IMR-90 (cell line): Measurements from ENCODE around the gene OXSR1. TPM values are rescaled to one million over a fixed set of nuclear protein-coding genes. Genes with fewer than 3 reads are reported as not detected.

ENCODE experiments used
- ATAC-seq: fragments of 200-7000 bp; cut with Tn5 transposase; 2 replicates; pipeline ENCODE4 v1.9.1; 2020; ENCODE audit warnings: low read depth, mild to moderate bottlenecking, moderate library complexity
- BruUV-seq: library from RNA; stranded (reverse); fragments of 400-500 nt; replicated peaks from 2 replicates; lab custom pipeline; 2021; lab: Mats Ljungman, UMichigan
- CTCF ChIA-PET: fragments of 300-600 bp; formaldehyde crosslinking; extraction: SDS; loops from one replicate; lab custom pipeline; 2021; ENCODE audit warnings: antibody characterized with exemption; lab: Yijun Ruan, JAX
- POLR2A ChIA-PET: fragments of 300-600 bp; sonication (Branson Sonifier 250); formaldehyde crosslinking; loops from one replicate; lab custom pipeline; 2022; ENCODE audit warnings: antibody characterized with exemption; ENCODE audit not compliant: unreplicated experiment; lab: Charles Lee
- DNase-seq: peaks from one replicate; pipeline ENCODE4 v3.0.0; 2013
- H2AFZ ChIP-seq: replicated peaks from 2 replicates; pipeline ENCODE3; 2013; ENCODE audit warnings: low read length, mild to moderate bottlenecking; ENCODE audit not compliant: poor library complexity
- H2AK5ac ChIP-seq: 2 replicates; pipeline ENCODE4 v1.6.1; 2013; ENCODE audit warnings: low read depth, low read length, inconsistent platforms
- H2AK9ac ChIP-seq: replicated peaks from 2 replicates; pipeline ENCODE3; 2013; ENCODE audit warnings: mild to moderate bottlenecking, low read depth, low read length, moderate library complexity; ENCODE audit not compliant: poor library complexity
- H2BK120ac ChIP-seq: 2 replicates; pipeline ENCODE4 v1.6.1; 2013; ENCODE audit warnings: low read depth, low read length, inconsistent platforms
- H2BK15ac ChIP-seq: 3 replicates; pipeline ENCODE4 v1.6.1; 2013; ENCODE audit warnings: low read depth, low read length, inconsistent platforms
- H2BK20ac ChIP-seq: 2 replicates; pipeline ENCODE4 v1.6.1; 2013; ENCODE audit warnings: low read depth, mild to moderate bottlenecking, inconsistent platforms, low read length, moderate library complexity
- H2BK5ac ChIP-seq: 2 replicates; pipeline ENCODE4 v1.6.1; 2013; ENCODE audit warnings: mild to moderate bottlenecking, low read depth, low read length, inconsistent platforms; ENCODE audit not compliant: poor library complexity, severe bottlenecking
- H3K14ac ChIP-seq: replicated peaks from 2 replicates; pipeline ENCODE4 v1.6.1; 2013; ENCODE audit warnings: low read depth, low read length, inconsistent platforms
- H3K18ac ChIP-seq: 2 replicates; pipeline ENCODE4 v1.6.1; 2013; ENCODE audit warnings: low read depth, low read length, control low read depth
- H3K23ac ChIP-seq: 2 replicates; pipeline ENCODE4 v1.6.1; 2013; ENCODE audit warnings: low read depth, low read length, inconsistent platforms
- H3K27ac ChIP-seq: 2 replicates; pipeline ENCODE4 v1.5.1; 2013; ENCODE audit warnings: mild to moderate bottlenecking, control low read depth, low read length; ENCODE audit not compliant: insufficient read depth
- H3K27me3 ChIP-seq: 2 replicates; pipeline ENCODE4 v1.6.1; 2013; ENCODE audit warnings: low read length; ENCODE audit not compliant: control insufficient read depth, insufficient read depth
- H3K36me3 ChIP-seq: 2 replicates; pipeline ENCODE4 v1.6.1; 2013; ENCODE audit warnings: low read length, mixed read lengths; ENCODE audit not compliant: control insufficient read depth, insufficient read depth
- H3K4ac ChIP-seq: 2 replicates; pipeline ENCODE4 v1.6.1; 2013; ENCODE audit warnings: low read depth, low read length, inconsistent platforms
- H3K4me1 ChIP-seq: 2 replicates; pipeline ENCODE4 v1.6.1; 2013; ENCODE audit warnings: low read length, mixed read lengths; ENCODE audit not compliant: control insufficient read depth, insufficient read depth
- H3K4me2 ChIP-seq: 2 replicates; pipeline ENCODE4 v1.6.1; 2013; ENCODE audit warnings: low read depth, mild to moderate bottlenecking, control low read depth, low read length, moderate library complexity
- H3K4me3 ChIP-seq: 2 replicates; pipeline ENCODE4 v1.5.1; 2013; ENCODE audit warnings: low read depth, mild to moderate bottlenecking, control low read depth, low read length, moderate library complexity; ENCODE audit not compliant: insufficient read depth
- H3K56ac ChIP-seq: 2 replicates; pipeline ENCODE4 v1.6.1; 2013; ENCODE audit warnings: low read length, inconsistent platforms; ENCODE audit not compliant: insufficient read depth; ENCODE audit errors: extremely low read depth
- H3K79me1 ChIP-seq, 2 experiments: 2 replicates each; pipeline ENCODE4 v1.6.1; 2013; ENCODE audit warnings: low read length in 2 of 2, inconsistent platforms in 1 of 2, low read depth in 1 of 2
- H3K9ac ChIP-seq: 2 replicates; pipeline ENCODE4 v1.6.1; 2013; ENCODE audit warnings: low read depth, low read length, control low read depth
- H3K9me1 ChIP-seq: 2 replicates; pipeline ENCODE4 v1.6.1; 2013; ENCODE audit warnings: low read length, inconsistent platforms; ENCODE audit not compliant: insufficient read depth
- H3K9me3 ChIP-seq: 2 replicates; pipeline ENCODE4 v1.6.1; 2013; ENCODE audit warnings: low read length; ENCODE audit not compliant: control insufficient read depth, insufficient read depth
- H4K20me1 ChIP-seq: 2 replicates; pipeline ENCODE4 v1.6.1; 2013; ENCODE audit warnings: low read length, inconsistent platforms; ENCODE audit not compliant: insufficient read depth
- H4K5ac ChIP-seq: 2 replicates; pipeline ENCODE4 v1.6.1; 2013; ENCODE audit warnings: mild to moderate bottlenecking, low read depth, low read length, control low read depth
- H4K8ac ChIP-seq, 2 experiments: 2 replicates each; pipeline ENCODE4 v1.6.1; 2013; ENCODE audit warnings: low read depth in 2 of 2, low read length in 2 of 2, control low read depth in 1 of 2, inconsistent platforms in 1 of 2
- H4K91ac ChIP-seq: 2 replicates; pipeline ENCODE4 v1.6.1; 2013; ENCODE audit warnings: low read depth, low read length, inconsistent platforms; ENCODE audit not compliant: insufficient read depth
- BHLHE40 ChIP-seq: fragments of 150-350 bp; IDR thresholded peaks from 2 replicates; pipeline ENCODE4 v1.6.1; 2016; ENCODE audit warnings: mild to moderate bottlenecking, low read depth, low read length
- CEBPB ChIP-seq: IDR thresholded peaks from 2 replicates; pipeline ENCODE4 v1.6.1; 2012; ENCODE audit warnings: low read depth, low read length, improper control_type of control experiment
- CHD1 ChIP-seq: IDR thresholded peaks from 2 replicates; pipeline ENCODE4 v1.6.1; 2012; ENCODE audit warnings: low read depth, low read length, improper control_type of control experiment
- CTCF ChIP-seq: conservative IDR thresholded peaks from 2 replicates; pipeline ENCODE4 v1.5.1; 2012; ENCODE audit warnings: mild to moderate bottlenecking, low read depth, low read length, improper control_type of control experiment
- FOS ChIP-seq: fragments of 150-350 bp; IDR thresholded peaks from 2 replicates; pipeline ENCODE4 v1.6.1; 2016; ENCODE audit warnings: low read depth, low read length
- MAFK ChIP-seq: IDR thresholded peaks from 2 replicates; pipeline ENCODE4 v1.6.1; 2012; ENCODE audit warnings: low read depth, low read length, improper control_type of control experiment
- MAZ ChIP-seq: IDR thresholded peaks from 2 replicates; pipeline ENCODE4 v1.6.1; 2012; ENCODE audit warnings: low read depth, mild to moderate bottlenecking, low read length, improper control_type of control experiment, moderate library complexity, borderline replicate concordance
- NFE2L2 ChIP-seq: fragments of 150-350 bp; IDR thresholded peaks from 2 replicates; pipeline ENCODE4 v1.6.1; 2016; ENCODE audit warnings: low read depth, mild to moderate bottlenecking, low read length
- POLR2A ChIP-seq: IDR thresholded peaks from 2 replicates; pipeline ENCODE4 v1.6.1; 2012; ENCODE audit warnings: mild to moderate bottlenecking, low read depth, low read length
- RCOR1 ChIP-seq: IDR thresholded peaks from 2 replicates; pipeline ENCODE4 v1.6.1; 2012; ENCODE audit warnings: mild to moderate bottlenecking, low read length, improper control_type of control experiment; ENCODE audit not compliant: insufficient replicate concordance
- RFX5 ChIP-seq: IDR thresholded peaks from 2 replicates; pipeline ENCODE4 v1.8.0; 2012; ENCODE audit warnings: low read depth, mild to moderate bottlenecking, low read length, moderate library complexity
- SMC3 ChIP-seq: fragments of 150-350 bp; IDR thresholded peaks from 2 replicates; pipeline ENCODE4 v1.6.1; 2016; ENCODE audit warnings: low read depth, mild to moderate bottlenecking, antibody characterized with exemption, low read length, moderate library complexity
- USF2 ChIP-seq: fragments of 150-350 bp; IDR thresholded peaks from 2 replicates; pipeline ENCODE4 v1.6.1; 2017; ENCODE audit warnings: mild to moderate bottlenecking, antibody characterized with exemption, low read length, low read depth
- WGBS, 2 experiments: methylation state at CpG; one replicate each; pipeline versions ENCODE4 v1.1.5 to v1.1.7; 2013; ENCODE audit warnings: missing lambda C conversion rate in 2 of 2; ENCODE audit not compliant: insufficient read length in 1 of 2; ENCODE audit errors: extremely low coverage in 2 of 2; 5-methylcytosine and 5-hydroxymethylcytosine counted together
- dilution Hi-C: fragments of 300-500 bp; cut with HindIII; formaldehyde crosslinking; loops from one replicate; pipeline ENCODE4 v1.14.3; 2018; ENCODE audit warnings: low sequenced_read_pairs; ENCODE audit not compliant: unreplicated experiment
- in situ Hi-C: fragments of 300-500 bp; cut with MboI; formaldehyde crosslinking; loops from 3 replicates; pipeline ENCODE4 v1.14.3; 2019; ENCODE audit warnings: low sequenced_read_pairs, inconsistent platforms, mixed read lengths
- intact Hi-C: fragments of 100-400 bp; cut with micrococcal nuclease; formaldehyde crosslinking; loops from 2 replicates; pipeline ENCODE4 v1.10.0; 2022
- polyA plus RNA-seq, 3 experiments: library from polyadenylated mRNA; depleted of rRNA; stranded (reverse); fragments of >200 nt; gene quantifications; 2 replicates each; pipeline ENCODE4 v1.2.3, GENCODE V29; 2012; ENCODE audit warnings: low replicate concordance in 1 of 3
- total RNA-seq: library from RNA; depleted of rRNA; stranded (reverse); fragments of >200 nt; gene quantifications from 2 replicates; pipeline ENCODE4 v1.2.3, GENCODE V29; 2012
- TF ChIP-seq, protein P1 (sequence below): fragments of 150-350 bp; IDR thresholded peaks from 2 replicates; pipeline ENCODE4 v1.6.1; 2016; ENCODE audit warnings: low read depth, mild to moderate bottlenecking, low read length, moderate library complexity, borderline replicate concordance

Gene OXSR1
- total and polyA plus RNA-seq, 2 of the 4 experiments (the other 2 are of a cell fraction) = 32.9 to 37.6 TPM

DNA sequence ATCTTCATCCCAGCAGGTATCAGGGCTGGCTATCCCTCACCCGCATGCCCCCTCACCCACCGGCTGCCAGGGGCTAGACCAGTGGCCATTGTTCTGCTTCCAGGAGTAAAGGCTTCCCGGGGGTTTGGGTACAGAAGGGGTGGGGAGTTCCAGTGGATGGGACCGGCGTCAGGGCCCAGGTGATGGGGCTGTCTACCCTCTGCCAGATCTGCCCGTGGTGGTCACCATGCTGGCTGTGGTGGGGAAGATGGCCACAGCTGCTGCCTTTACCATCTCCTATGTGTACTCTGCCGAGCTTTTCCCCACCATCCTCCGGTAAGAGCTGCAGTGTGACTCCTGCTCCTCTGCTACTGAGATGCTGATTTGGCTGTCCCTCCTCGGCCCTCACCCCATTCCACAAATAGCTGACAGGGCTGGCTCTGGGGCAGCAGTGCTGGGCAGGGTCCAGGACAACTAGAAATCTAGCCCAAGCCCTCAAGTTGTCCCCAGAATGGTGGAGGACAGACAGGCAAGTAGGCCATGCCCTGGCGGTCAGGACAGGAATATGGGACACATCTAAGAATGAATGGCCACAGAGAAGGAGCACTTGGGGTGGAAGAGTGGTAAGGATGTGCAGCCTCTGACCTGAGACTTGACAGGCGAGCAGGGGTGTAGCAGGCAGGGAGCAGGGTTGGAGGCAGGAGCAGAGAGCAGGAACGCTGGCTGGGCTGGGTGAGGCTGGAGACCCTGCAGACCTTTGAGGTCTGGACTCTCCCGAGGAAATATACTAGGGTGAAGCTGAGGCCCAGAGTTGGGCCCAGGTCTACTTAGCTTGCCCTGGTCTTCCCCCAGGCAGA lies 111.0 kb downstream of the OXSR1 start:
- TF ChIP-seq, protein P1, sequence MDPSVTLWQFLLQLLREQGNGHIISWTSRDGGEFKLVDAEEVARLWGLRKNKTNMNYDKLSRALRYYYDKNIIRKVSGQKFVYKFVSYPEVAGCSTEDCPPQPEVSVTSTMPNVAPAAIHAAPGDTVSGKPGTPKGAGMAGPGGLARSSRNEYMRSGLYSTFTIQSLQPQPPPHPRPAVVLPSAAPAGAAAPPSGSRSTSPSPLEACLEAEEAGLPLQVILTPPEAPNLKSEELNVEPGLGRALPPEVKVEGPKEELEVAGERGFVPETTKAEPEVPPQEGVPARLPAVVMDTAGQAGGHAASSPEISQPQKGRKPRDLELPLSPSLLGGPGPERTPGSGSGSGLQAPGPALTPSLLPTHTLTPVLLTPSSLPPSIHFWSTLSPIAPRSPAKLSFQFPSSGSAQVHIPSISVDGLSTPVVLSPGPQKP = no peak
- TF ChIP-seq SMC3 (no peak), NFE2L2 (no peak), USF2 (no peak), CEBPB (no peak), CTCF (no peak), BHLHE40 (no peak), MAZ (no peak), RFX5 (no peak), MAFK (no peak), POLR2A (no peak), FOS (no peak), RCOR1 (no peak), CHD1 (no peak)
- Histone ChIP-seq H3K4me1 (no peaks in the 10 kb centered on the region), H2BK20ac (no peak overlapping the region), H2BK5ac (no peak overlapping the region), H3K4me3 (no peak overlapping the region), H3K23ac (no peak overlapping the region), H4K91ac (no peak overlapping the region), H3K27me3 (no peaks in the 10 kb centered on the region), H2AK5ac (no peak overlapping the region), H2BK15ac (no peak overlapping the region), H3K79me1 (no peaks in the 10 kb centered on the region), H3K56ac (no peak overlapping the region), H3K9me1 (peaks cover 4% of the 10 kb centered on the region; the same call in 1 of the 2 replicates), H4K20me1 (no peaks in the 10 kb centered on the region), H3K14ac (no peak overlapping the region), H3K9ac (no peak overlapping the region), H4K5ac (no peak overlapping the region), H2AK9ac (peak overlapping the region; percentile 19), H3K4ac (no peak overlapping the region), H2BK120ac (no peak overlapping the region), H4K8ac (no peak overlapping the region), H3K18ac (no peak overlapping the region), H2AFZ (peak overlapping the region; percentile 7), H3K27ac (no peak overlapping the region), H3K36me3 (peaks cover 10% of the 10 kb centered on the region), H3K4me2 (no peak overlapping the region), H3K9me3 (no peaks in the 10 kb centered on the region)
- ATAC-seq = no peak
- in situ Hi-C loops (no loop called here), dilution Hi-C loops (no loop called here), intact Hi-C loops (no loop called here)
- ChIA-PET POLR2A (no interaction called here), CTCF (no interaction called here)
- WGBS, 2 experiments = 86% methylated on average over 6 of the region's 13 CpGs; no CpG with 5 or more reads in 1 of the 2 experiments
- BruUV-seq = no TSS peak
- no peak for DNase-seq
